Dendritic cell treated with granulocyte-macrophage colony-stimulating factor and Interleukin-4, amounts not matched to agents 40 ng/mL and 50 ng/mL, for 4 days (primary cell): ENCODE measurements around the gene EXOC3.

Experiments
- H3K27ac Mint-ChIP-seq: one replicate; pipeline ENCODE4 v1.8.0; 2022; ENCODE audit warnings: mild to moderate bottlenecking, mixed read lengths
- H3K27me3 Mint-ChIP-seq: one replicate; pipeline ENCODE4 v1.8.0; 2022; ENCODE audit warnings: mild to moderate bottlenecking, mixed read lengths
- H3K36me3 Mint-ChIP-seq: one replicate; pipeline ENCODE4 v1.8.0; 2022; ENCODE audit warnings: low read depth, mixed read lengths
- H3K4me1 Mint-ChIP-seq: one replicate; pipeline ENCODE4 v1.8.0; 2022; ENCODE audit warnings: low read depth, mixed read lengths
- H3K4me3 Mint-ChIP-seq: one replicate; pipeline ENCODE4 v1.8.0; 2022; ENCODE audit warnings: mild to moderate bottlenecking, moderate library complexity, mixed read lengths
- H3K9me3 Mint-ChIP-seq: one replicate; pipeline ENCODE4 v1.8.0; 2022; ENCODE audit warnings: mixed read lengths
- intact Hi-C: fragments of 100-400 bp; cut with micrococcal nuclease; formaldehyde crosslinking; loops from one replicate; pipeline ENCODE4 v1.15.0; 2022

Gene EXOC3

DNA sequence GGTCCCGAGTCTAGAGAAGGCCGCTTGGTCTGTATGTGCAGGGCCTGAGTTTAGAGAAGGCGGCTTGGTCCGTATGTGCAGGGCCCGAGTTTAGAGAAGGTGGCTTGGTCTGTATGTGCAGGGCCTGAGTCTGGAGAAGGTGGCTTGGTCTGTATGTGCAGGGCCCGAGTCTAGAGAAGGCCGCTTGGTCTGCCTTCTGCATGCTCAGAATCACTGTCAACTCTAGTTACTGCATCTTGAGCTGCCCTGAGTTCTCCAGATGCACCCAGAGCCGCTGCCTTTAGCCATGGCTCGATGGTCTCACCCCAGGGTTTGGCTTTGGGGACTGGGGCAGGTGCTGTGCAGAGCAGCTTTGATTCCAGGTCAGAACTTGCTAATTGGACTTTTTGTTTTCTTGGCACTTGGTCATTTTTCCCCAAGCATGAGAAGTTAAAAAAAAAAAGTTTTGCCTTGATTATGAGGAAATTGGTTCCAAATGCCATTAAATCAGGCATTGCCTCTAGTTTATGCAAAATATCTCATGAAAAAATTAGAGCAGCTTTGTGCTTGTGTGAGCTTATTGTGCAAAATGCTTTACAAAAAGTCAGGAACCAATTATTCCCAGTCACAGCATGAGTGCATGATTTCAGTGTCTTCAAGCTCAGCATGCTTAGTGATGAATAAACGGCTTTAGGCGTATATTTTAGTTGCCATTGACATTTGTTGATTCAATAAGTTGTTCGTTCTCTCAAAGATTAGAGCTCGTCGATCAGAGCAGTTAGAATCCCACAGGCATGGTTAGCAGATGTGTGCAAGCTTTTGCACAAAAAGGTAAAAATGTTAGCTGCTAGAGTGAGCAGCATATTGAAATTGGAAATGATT, 25.4 kb upstream of the EXOC3 start:
- intact Hi-C loops: no loop called here
- no peak overlapping the region for H3K4me3 Mint-ChIP-seq
- H3K27ac Mint-ChIP-seq: no peak overlapping the region
- H3K4me1 Mint-ChIP-seq: peaks cover 54% of the 10 kb centered on the region
- no peaks in the 10 kb centered on the region for H3K9me3 Mint-ChIP-seq
- H3K36me3 Mint-ChIP-seq: peaks cover 89% of the 10 kb centered on the region
- H3K27me3 Mint-ChIP-seq: no peaks in the 10 kb centered on the region

DNA sequence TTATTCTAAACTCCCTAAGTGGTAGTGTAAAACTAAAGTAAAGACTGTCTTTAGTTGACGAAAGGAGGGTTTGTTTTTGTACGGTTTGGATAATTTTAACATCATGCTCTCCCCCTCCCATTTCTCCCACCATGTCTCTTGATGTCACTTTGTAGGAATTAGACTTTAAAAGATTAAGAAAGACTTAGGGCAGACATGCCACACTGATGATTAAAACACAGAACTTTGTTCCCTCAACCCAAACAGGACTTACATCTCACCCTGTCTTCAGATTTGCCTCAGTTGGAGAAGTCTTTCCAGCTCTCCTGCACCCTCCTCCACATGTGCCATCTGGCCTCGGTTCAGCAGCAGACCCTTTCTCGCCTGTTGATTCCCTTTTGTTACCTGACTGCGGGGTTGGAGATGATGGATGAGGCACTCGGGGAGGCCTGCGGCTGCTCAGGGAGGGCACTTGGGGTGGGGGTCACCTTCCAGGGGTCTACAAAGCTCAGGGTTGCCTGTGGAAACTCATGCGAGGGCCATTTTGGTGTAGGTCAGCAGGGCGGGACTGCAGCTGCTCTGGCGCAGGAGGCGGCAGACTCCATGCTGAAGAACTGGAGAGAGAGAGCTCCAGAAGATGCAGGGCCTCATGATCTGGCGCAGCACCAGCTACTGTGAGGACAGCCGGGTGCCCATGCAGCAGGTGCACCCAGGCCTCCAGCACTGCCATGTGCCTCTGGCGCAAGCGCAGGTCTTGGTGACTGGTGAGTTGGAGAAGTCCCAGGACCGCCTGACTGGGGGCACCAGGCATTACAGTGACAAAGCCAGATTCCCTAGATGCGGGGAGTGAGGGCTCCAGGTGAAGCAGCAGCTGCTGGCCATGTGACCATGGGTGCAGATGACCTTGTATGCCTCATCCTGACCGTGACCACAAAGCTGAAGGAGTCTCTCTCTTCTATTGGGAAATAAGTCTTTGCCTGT, 24.5 kb upstream of the EXOC3 start:
- Mint-ChIP-seq H3K4me1 (peaks cover 62% of the 10 kb centered on the region), H3K9me3 (no peaks in the 10 kb centered on the region), H3K27me3 (no peaks in the 10 kb centered on the region), H3K27ac (no peak overlapping the region), H3K36me3 (peaks cover 91% of the 10 kb centered on the region), H3K4me3 (no peak overlapping the region)
- intact Hi-C loops: no loop called here

DNA sequence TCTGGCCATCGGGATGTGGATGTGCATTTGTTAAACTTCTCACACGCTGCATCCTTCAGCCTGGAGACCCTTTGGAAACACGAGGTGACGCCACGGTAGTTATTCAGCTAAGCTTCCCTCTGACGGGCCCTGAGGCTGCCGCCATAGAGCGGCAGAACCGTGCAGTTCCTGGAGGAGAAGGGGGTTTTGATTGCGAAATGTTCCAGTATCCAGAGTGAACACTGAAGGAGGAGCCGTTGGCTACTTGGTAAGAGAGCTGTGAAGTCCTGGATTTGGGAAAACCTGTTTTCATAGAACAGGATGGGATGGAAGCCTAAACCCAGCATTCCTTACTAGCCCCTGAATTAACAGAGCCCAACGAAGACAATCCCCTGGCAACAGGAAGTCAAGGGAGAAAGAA, 23.0 kb upstream of the EXOC3 start:
- Mint-ChIP-seq H3K9me3 (no peaks in the 10 kb centered on the region), H3K27ac (peak overlapping the region; percentile 37), H3K4me1 (peaks cover 70% of the 10 kb centered on the region), H3K36me3 (peaks cover 84% of the 10 kb centered on the region), H3K4me3 (no peak overlapping the region), H3K27me3 (no peaks in the 10 kb centered on the region)
- intact Hi-C loops: no loop called here

DNA sequence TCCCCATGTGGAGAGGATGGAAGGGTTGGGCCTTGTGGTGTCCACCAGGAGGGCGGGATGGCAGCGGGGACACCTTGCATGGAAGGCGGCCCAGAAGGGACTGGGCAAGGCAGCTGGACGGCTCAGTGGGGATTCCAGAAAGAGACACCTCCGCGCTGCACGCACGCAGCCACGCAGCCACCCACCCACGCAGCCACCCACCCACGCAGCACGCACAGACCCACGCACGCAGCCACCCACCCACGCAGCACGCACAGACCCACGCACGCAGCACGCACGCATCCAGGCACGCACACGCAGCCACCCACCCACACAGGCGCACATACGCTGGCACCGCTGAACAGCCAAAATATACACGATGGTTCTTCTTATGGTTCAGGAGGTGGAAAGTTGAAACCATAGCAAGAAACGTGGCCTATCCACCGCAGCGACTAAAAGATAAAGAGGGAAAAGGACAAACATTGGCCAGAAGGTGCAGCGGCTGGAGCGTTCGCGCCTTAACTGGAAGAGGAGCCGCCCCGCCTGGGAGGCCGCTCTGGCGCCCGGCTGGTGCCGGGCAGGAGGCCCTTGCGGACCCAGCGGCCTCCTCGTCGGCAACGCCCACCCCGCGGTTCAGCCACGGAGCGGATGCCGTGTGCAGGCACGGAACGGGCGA, 22.2 kb upstream of the EXOC3 start:
- H3K27me3 Mint-ChIP-seq: no peaks in the 10 kb centered on the region
- peaks cover 80% of the 10 kb centered on the region for H3K36me3 Mint-ChIP-seq
- H3K9me3 Mint-ChIP-seq: no peaks in the 10 kb centered on the region
- peaks cover 72% of the 10 kb centered on the region for H3K4me1 Mint-ChIP-seq
- no peak overlapping the region for H3K4me3 Mint-ChIP-seq
- intact Hi-C loops: no loop called here
- peak overlapping the region; percentile 37 for H3K27ac Mint-ChIP-seq

DNA sequence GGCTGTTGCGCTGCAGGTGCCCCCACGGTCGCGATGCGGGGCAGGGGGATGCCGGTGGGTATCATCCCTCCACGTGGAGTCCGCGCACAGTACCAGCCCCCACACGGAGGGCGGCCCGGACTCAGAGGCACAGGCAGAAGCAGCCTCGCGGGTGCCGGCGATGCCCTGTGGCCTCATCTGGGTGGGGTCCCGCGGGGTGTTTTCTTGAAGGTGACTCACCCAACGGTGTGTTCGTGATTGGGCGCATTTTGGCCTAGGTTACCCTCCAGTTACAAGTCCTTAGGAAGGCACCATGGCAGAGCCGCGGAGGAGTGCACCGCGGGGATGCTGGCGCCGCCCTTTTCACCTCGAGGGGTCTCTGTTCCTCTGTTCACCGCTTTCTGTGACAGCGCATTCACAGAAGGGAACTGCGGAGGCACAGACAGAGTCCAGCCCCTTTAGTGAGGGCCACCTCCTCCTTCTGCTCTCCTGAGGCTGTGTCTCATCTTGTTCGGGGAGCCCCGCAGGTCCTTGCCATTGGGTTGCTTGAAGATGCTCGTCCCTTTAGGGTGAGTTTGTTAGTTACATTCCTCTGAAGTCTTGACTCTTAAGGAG, 21.6 kb upstream of the EXOC3 start:
- Mint-ChIP-seq H3K4me1 (peaks cover 72% of the 10 kb centered on the region), H3K9me3 (peaks cover 5% of the 10 kb centered on the region), H3K4me3 (no peak overlapping the region), H3K27me3 (peaks cover 4% of the 10 kb centered on the region), H3K27ac (peak overlapping the region; percentile 33), H3K36me3 (peaks cover 80% of the 10 kb centered on the region)
- intact Hi-C loops: no loop called here

DNA sequence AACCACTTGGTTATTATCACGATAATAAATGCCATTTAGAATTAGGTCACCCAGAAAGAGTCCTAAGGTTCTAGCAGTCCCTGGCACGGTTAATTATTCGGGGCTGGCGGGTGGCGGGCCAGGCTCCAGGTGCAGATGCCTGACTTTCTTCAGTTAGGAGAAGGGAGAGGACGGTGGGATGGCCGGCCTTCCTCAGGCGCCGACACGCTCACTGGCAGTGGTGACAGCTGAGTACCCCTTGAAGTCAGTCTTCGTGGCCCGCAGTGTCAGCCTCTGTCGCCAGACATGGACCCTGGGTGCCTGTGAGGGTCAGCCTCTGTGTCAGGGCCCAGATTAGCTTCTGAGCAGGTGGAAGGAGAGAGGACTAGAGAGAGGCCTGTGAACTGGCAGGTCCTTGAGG, 21.1 kb upstream of the EXOC3 start:
- H3K27me3 Mint-ChIP-seq: peaks cover 5% of the 10 kb centered on the region
- intact Hi-C loops: no loop called here
- H3K4me3 Mint-ChIP-seq: no peak overlapping the region
- peaks cover 81% of the 10 kb centered on the region for H3K36me3 Mint-ChIP-seq
- peaks cover 7% of the 10 kb centered on the region for H3K9me3 Mint-ChIP-seq
- peaks cover 72% of the 10 kb centered on the region for H3K4me1 Mint-ChIP-seq
- peak overlapping the region; percentile 33 for H3K27ac Mint-ChIP-seq

DNA sequence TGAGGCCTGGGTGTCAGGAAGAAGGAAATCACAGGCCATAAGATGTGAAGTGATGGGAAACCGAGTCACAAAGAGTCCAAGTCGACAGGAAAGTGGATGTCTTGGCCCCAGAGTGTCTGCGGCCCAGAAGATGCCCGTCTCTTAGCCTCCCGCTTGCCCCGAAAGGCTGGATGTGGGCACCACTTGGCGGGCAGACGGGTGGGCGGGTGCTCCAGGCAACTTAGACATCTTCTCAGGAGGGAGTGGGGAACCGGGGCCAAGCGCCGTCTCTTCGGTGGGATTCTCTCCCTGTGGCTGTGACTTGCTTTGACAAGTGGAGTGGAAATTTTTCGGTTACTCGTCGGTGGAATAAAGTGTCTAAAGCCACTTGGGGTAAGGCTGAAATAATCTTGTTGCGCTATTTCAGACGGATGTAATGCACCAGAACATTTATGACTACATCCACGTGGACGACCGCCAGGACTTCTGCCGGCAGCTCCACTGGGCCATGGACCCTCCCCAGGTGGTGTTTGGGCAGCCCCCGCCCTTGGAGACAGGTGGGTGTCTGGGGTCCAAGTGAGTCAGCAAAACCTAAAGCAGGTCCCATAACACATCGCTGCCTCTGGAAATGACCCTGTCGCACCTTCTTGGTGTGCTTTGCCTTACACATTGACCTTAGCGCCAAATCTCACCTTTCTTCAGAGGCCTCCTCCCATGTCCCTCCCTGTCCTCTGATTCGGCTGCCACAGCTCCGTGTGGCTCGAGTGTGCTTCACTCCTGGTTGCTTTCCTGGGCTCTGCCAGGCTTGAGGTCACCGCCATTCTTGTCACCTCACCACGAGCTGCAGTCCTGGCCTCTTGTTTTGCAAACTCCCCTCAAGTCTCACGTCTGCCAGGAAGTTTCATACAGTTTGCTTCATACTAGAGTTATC, 20.4 kb upstream of the EXOC3 start:
- Mint-ChIP-seq H3K27ac (peak overlapping the region; percentile 88), H3K36me3 (peaks cover 87% of the 10 kb centered on the region), H3K27me3 (peaks cover 6% of the 10 kb centered on the region), H3K4me3 (no peak overlapping the region), H3K4me1 (peaks cover 72% of the 10 kb centered on the region), H3K9me3 (peaks cover 7% of the 10 kb centered on the region)
- intact Hi-C loops: no loop called here

DNA sequence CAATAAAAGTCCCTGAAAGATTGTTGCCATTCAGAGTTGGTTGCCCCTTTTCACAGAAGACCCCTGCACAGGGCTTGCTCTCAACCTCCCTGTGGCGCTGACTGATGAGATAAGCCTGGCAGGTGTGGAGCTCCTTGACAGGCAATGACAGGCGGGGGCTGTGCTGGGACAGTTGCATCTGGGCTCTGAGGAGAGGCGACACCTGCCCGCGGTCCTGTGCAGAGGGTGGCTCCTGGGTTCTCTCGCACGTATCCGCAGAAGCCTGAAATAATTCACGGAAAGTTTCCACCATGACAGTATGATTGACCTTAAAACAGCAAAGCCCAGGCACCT, 19.8 kb upstream of the EXOC3 start:
- Mint-ChIP-seq H3K36me3 (peaks cover 87% of the 10 kb centered on the region), H3K9me3 (peaks cover 7% of the 10 kb centered on the region), H3K4me1 (peaks cover 74% of the 10 kb centered on the region), H3K4me3 (no peak overlapping the region), H3K27me3 (peaks cover 6% of the 10 kb centered on the region), H3K27ac (peak overlapping the region; percentile 88)
- intact Hi-C loops: no loop called here

DNA sequence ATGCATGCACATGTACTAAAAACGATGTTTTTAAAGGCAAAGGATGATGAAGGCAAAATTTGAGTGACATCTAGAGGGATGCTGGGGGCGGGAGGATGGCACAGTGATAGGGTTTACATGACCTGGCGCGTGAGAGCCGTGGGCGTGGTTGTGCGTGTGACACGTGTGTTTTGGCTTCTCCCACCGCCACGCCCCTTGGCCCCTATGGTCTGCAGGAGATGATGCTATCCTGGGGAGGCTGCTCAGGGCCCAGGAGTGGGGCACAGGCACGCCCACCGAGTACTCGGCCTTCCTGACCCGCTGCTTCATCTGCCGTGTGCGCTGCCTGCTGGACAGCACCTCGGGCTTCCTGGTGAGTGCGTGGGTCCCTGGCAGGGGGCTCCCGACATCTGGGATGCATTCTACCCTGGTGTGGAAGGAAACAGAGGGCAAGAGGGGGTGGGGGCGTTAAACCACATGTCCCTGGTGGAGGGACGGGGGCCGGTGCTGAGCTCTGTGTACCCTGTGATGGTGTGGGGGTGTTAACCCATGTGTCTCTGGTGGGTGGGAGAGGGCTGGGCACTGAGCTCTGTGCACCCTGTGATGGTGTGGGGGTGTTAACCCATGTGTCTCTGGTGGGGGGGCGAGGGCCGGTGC, 19.2 kb upstream of the EXOC3 start:
- peaks cover 87% of the 10 kb centered on the region for H3K36me3 Mint-ChIP-seq
- H3K4me3 Mint-ChIP-seq: no peak overlapping the region
- peaks cover 6% of the 10 kb centered on the region for H3K27me3 Mint-ChIP-seq

DNA sequence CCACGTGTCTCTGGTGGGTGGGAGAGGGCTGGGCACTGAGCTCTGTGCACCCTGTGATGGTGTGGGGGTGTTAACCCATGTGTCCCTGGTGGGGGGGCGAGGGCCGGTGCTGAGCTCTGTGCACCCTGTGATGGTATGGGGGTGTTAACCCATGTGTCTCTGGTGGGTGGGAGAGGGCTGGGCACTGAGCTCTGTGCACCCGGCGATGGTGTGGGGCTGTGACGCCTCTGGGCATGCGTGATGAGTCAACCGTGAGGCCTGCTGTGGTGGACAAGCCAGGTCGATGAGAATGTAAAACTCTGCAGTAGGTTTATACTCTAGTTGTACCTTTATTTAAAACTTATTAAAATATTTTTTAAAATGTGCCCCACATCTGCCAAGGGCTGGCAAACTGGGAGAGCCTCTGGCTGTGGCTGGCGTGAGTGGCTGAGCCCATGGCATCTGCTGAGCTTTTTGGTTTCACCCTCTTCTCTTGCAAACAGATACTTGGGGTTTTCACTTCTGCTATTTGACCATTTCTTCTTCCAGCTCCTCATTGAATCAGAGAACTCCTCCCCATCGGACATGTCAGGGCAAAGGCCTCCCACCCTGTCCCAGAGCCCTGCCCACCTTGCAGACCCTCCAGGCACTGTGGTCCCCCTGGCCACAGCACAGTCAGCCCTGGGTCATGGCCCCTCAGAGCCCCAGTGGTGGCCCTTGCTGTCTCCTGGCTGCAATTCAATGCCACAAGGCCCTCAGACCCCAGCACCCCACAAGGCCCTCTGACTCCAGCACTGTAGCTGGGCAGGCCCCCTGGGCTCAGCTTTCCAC, 18.5 kb upstream of the EXOC3 start:
- Mint-ChIP-seq H3K4me3 (no peak overlapping the region), H3K9me3 (peaks cover 7% of the 10 kb centered on the region), H3K36me3 (peaks cover 87% of the 10 kb centered on the region), H3K27ac (peak overlapping the region; percentile 88), H3K27me3 (peaks cover 6% of the 10 kb centered on the region), H3K4me1 (peaks cover 75% of the 10 kb centered on the region)
- intact Hi-C loops: no loop called here

More for the DNA sequence above, 19.2 kb upstream of the EXOC3 start:
- peak overlapping the region; percentile 88 for H3K27ac Mint-ChIP-seq
- H3K9me3 Mint-ChIP-seq: peaks cover 7% of the 10 kb centered on the region
- intact Hi-C loops: no loop called here
- peaks cover 73% of the 10 kb centered on the region for H3K4me1 Mint-ChIP-seq

DNA sequence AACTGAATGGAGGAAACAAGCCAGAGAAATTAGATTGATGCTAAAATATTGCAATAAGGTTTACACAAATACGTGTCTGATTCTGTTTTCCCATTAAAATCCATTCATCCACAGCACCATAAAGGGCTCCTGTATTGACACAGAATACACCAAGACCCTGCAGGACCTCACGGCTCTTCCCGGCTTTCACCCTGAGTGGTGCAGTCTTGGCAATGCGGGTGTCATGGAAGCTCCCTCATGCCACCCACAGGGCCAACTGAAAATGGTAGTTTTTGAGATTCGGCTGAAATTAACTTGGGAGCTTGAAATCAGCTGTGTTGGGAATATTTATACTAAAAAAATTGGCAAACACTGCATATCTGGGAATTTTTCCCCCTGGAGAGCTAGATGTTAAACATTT, 17.3 kb upstream of the EXOC3 start:
- peak overlapping the region; percentile 88 for H3K27ac Mint-ChIP-seq
- intact Hi-C loops: no loop called here

More for the DNA sequence above, 17.3 kb upstream of the EXOC3 start:
- no peak overlapping the region for H3K4me3 Mint-ChIP-seq
- peaks cover 70% of the 10 kb centered on the region for H3K4me1 Mint-ChIP-seq
- peaks cover 87% of the 10 kb centered on the region for H3K36me3 Mint-ChIP-seq
- H3K9me3 Mint-ChIP-seq: peaks cover 7% of the 10 kb centered on the region
- peaks cover 6% of the 10 kb centered on the region for H3K27me3 Mint-ChIP-seq
